GM12873 (cell line): ENCODE data around the gene ALG9.

Experiments
- TF ChIP-seq, protein P1 (sequence below): IDR thresholded peaks from 2 replicates; pipeline ENCODE4 v1.5.1; 2012; ENCODE audit warnings: low read depth, mild to moderate bottlenecking, moderate library complexity, low read length, control low read depth; ENCODE audit not compliant: insufficient read depth; ENCODE audit errors: missing control alignments

ALG9 gene

DNA sequence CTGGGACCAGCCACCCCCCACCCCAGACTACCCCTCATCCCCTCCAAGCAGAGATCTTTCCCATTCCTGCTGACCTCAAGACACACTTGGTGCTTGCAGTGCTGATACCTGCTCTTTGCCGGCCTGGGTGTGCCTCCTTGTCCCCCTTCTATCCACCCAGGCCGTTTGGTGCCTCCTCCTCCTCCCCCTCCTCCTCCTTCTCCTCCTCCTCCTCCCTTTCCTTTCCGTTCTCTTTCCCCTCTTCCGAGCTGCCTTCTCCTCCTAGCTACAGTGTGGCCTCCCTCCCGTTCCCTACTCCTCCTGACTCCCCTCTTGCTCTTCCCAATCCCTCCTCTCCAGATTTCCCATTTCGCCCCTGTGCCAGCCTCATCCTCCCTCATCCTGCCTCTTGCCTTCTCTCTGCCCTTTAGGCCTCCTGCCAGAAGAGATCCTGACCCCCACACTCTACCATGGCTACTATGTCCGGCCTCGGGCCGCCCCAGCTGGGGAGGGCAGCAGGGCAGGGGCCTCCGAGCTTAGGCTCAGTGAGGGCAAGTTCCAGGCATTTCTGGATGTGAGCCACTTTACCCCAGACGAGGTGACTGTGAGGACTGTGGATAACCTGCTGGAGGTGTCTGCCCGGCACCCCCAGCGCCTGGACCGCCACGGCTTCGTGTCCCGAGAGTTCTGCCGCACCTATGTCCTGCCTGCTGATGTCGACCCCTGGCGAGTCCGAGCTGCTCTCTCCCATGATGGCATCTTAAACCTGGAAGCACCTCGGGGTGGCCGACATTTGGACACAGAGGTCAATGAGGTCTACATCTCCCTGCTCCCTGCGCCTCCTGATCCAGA lies 41.9 kb upstream of the ALG9 start:
- TF ChIP-seq, protein P1, sequence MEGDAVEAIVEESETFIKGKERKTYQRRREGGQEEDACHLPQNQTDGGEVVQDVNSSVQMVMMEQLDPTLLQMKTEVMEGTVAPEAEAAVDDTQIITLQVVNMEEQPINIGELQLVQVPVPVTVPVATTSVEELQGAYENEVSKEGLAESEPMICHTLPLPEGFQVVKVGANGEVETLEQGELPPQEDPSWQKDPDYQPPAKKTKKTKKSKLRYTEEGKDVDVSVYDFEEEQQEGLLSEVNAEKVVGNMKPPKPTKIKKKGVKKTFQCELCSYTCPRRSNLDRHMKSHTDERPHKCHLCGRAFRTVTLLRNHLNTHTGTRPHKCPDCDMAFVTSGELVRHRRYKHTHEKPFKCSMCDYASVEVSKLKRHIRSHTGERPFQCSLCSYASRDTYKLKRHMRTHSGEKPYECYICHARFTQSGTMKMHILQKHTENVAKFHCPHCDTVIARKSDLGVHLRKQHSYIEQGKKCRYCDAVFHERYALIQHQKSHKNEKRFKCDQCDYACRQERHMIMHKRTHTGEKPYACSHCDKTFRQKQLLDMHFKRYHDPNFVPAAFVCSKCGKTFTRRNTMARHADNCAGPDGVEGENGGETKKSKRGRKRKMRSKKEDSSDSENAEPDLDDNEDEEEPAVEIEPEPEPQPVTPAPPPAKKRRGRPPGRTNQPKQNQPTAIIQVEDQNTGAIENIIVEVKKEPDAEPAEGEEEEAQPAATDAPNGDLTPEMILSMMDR, result no peak

DNA sequence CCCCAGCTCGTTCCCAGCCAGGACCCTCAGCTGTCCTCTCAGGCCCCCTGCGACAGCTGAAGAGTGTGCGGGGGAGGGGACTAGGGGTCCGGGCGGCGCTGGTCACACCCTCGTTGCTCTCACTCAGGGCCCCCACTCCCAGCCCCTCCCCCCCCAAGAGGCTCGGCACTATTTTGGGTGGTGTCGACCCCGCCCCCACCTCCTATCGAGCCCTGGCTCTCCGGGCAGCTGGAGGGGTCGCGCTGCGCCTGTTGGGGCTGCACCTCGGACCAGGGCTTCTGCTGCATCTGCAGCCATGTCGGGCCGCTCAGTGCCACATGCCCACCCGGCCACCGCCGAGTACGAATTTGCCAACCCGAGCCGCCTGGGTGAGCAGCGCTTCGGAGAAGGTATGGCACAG lies 41.2 kb upstream of the ALG9 start, which contains the start of gene HSPB2:
TSS of gene HSPB2 (plus strand) at position 200 of the 400 bp plus-strand sequence. CDS start at position 296, 96 bp downstream.
- TF ChIP-seq, protein P1, result no peak

DNA sequence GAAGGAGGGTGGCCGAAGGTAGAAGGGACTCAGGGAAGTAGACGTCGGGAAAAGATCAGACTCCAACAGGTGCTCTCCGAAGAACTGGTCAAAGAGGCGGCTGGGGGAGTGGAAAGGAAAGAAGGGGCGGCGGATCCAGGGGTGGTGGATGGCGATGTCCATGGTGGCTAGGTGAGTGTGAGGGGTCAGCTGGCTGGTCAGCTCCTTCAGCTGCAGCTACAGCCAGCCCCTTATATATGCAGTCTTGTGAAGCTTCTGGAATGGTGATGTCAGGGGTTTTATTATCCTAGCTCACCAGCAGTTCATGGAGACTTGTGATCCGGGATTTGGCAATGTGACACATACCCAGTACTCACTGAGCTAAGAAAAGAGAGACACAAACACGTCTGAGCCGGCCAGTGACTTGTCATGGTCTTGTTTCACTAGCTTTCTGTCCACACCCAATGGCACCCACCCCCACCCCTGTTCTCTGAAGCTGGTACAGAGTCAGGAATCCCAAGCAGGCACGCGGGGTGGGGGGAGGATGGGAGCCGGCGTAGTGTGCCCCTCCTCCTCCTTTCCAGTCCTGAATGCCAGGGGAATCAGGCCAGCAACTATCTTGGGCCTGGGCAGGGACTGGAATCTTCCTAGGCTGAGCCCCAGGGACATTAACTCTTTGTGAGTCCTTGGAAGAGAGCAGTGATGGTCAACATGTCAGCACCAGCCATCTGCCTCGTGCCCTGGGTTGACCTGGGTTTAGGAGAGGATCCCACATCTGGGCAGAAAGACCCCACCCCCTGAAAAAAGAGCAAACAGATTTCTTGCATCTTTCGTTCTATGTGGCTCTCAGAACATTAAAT lies 40.4 kb upstream of the ALG9 start, which contains the start of gene CRYAB:
TSS of gene CRYAB (minus strand) at position 208 of the 839 bp plus-strand sequence. CDS start at position 162, 46 bp downstream.
- TF ChIP-seq, protein P1, result no peak

DNA sequence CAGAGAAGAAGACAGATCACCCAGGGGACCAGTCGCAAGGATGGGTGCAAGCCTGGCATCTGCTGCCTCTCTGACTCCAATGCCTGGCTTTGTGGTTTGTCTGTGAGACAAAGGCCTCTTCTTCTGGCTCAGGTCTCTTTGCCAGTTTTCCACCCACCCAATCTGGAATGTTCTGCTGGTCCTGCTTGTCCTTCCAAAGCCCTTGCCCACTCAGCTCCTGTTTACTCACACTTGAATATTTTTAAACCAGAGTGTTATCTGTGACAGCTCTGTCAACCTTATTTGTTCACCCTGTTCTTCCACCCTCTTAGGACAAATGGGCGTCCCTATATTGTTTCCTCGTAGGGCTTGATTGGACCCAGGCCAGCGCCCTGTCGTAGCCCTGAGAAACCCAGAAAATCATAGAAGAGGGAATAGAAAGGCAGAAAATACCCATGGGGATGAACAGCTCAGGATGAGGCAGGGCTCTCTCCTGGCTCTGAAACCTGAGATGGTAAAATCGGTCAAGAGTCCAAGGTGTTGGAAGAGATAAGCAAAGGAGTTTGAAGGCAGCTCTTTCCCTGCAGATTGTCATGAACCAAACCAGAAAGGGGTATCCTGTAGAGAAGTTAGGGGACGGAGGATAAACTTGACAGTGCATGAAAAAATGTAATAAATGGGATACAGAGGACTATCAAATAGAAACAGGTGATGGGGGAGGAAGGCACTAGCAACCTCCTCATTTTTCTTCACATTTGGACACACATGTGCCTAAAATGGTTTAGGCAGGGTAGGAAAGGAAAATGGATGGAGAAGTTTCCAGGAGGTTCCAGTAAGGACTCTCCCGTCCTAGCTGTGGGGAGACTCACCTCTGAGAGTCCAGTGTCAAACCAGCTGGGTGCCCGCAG lies 39.5 kb upstream of the ALG9 start:
- TF ChIP-seq, protein P1, result no peak

DNA sequence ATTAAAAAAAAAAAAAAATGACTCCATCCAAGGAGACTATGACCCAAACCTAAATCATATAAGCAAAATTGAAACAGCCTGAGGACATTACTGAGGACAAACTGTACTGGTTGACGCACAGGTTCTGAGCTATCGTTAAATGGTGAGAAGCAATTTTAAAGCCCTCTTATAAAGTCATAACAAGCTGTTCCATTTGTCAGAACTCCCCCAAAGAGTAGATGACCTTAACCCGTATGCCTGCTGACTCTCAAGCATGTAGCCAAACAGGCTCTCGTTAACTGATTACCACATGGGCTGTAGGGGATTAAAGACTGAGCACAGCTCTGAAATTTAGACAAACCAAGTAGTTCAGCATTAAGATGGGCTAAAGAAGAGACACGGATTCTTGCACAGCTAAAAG lies 38.0 kb upstream of the ALG9 start:
- TF ChIP-seq, protein P1, result no peak

DNA sequence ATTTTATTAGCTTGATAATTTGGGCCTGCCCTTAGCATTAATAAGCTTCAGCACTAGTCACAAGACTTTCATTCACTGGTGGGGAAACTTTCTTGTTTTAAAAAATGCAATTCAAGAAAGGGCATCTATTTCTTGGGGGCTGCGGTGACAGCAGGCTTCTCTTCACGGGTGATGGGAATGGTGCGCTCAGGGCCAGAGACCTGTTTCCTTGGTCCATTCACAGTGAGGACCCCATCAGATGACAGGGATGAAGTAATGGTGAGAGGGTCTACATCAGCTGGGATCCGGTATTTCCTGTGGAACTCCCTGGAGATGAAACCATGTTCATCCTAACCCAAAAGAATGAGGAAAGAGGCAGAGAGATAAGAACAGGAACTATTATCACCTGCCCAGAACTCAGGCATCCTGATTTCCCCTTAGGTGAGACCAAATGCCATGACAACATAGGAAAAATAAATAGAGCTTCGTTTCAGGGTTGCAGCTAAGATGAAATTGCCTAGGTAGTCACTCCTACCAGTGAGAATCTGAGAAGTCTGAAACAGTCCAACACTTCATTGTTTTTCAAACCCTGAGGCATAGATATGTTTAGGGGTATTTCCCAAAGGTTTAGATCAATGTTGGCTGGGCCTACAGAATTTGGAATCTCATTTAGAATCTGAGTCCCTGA lies 37.4 kb upstream of the ALG9 start:
- TF ChIP-seq, protein P1, result no peak
